ENCODE measurements around the gene GCN1.

The GCN1 gene

GRCh38 chr12:120077260-120077659, 117.3 kb downstream of the GCN1 start:
- in situ Hi-C loops (cut with MboI; ENCODE audit: low sequenced_read_pairs), result no loop called here
